Chondrocyte (in vitro differentiated cells): ENCODE results near the gene PTPRN2. TPM values are rescaled to one million over a fixed set of nuclear protein-coding genes. Genes with fewer than 3 reads are reported as not detected.

Experiments
- DNase-seq: peaks from one replicate; pipeline ENCODE4 v3.0.0; 2021; ENCODE audit warnings: mixed read lengths, low spot score
- H3K27ac Mint-ChIP-seq: one replicate; pipeline ENCODE4 v1.8.0; 2021; ENCODE audit warnings: mild to moderate bottlenecking, moderate library complexity, mixed read lengths; ENCODE audit not compliant: unreplicated experiment
- H3K27me3 Mint-ChIP-seq: 2 replicates; pipeline ENCODE4 v1.8.0; 2021; ENCODE audit warnings: low read depth, mixed read lengths
- H3K36me3 Mint-ChIP-seq: 2 replicates; pipeline ENCODE4 v1.8.0; 2021; ENCODE audit warnings: low read depth, mixed read lengths
- H3K4me1 Mint-ChIP-seq: 2 replicates; pipeline ENCODE4 v1.8.0; 2021; ENCODE audit warnings: low read depth, mild to moderate bottlenecking, mixed read lengths
- H3K4me3 Mint-ChIP-seq: one replicate; pipeline ENCODE4 v1.8.0; 2021; ENCODE audit warnings: mild to moderate bottlenecking, moderate library complexity, mixed read lengths; ENCODE audit not compliant: unreplicated experiment
- H3K9me3 Mint-ChIP-seq: 2 replicates; pipeline ENCODE4 v1.8.0; 2021; ENCODE audit warnings: low read depth, mixed read lengths
- total RNA-seq: library from RNA; stranded (reverse); gene quantifications from 3 replicates; pipeline ENCODE4 v1.2.1, GENCODE V29; 2021
- TF ChIP-seq, protein P1 (sequence below): fragments of 200-600 bp; sonication (generic); IDR thresholded peaks from 2 replicates; pipeline ENCODE4 v1.5.0; 2021; ENCODE audit warnings: antibody characterized with exemption, mild to moderate bottlenecking, moderate library complexity

PTPRN2 gene
- total RNA-seq, 1 donor from 2014 or later: 0.30 TPM

- Mint-ChIP-seq H3K9me3 (no peaks in the 10 kb centered on the region), H3K27me3 (peaks cover 53% of the 10 kb centered on the region), H3K4me3 (no peak overlapping the region), H3K36me3 (no peaks in the 10 kb centered on the region), H3K4me1 (peaks cover 13% of the 10 kb centered on the region), H3K27ac (no peak overlapping the region)
- no peak for DNase-seq
- TF ChIP-seq, protein P1, sequence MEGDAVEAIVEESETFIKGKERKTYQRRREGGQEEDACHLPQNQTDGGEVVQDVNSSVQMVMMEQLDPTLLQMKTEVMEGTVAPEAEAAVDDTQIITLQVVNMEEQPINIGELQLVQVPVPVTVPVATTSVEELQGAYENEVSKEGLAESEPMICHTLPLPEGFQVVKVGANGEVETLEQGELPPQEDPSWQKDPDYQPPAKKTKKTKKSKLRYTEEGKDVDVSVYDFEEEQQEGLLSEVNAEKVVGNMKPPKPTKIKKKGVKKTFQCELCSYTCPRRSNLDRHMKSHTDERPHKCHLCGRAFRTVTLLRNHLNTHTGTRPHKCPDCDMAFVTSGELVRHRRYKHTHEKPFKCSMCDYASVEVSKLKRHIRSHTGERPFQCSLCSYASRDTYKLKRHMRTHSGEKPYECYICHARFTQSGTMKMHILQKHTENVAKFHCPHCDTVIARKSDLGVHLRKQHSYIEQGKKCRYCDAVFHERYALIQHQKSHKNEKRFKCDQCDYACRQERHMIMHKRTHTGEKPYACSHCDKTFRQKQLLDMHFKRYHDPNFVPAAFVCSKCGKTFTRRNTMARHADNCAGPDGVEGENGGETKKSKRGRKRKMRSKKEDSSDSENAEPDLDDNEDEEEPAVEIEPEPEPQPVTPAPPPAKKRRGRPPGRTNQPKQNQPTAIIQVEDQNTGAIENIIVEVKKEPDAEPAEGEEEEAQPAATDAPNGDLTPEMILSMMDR: no peak
Observed at GRCh38 chr7:157687845-157688532, 899.6 kb downstream of the PTPRN2 start.

DNA sequence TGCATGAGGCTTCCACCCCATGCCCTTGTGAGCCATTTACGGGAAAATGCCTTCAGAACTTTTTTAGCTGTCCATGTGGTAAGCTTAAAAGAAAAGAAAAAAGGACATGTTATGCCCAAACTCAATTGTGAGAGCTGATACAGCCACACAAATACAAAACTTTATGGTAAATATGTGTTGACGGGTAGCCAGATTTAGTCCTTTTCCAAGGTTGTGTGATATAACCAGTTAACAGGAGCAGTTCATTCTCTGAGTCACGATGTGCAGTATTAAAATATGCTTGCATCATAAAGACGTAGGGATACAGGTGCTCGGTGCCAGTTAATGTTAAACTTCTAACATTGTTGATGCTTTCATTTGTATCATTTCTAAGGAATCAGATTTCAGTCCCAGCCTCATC is 900.5 kb downstream of the PTPRN2 start:
- TF ChIP-seq, protein P1: no peak
- DNase-seq: no peak
- H3K4me1 Mint-ChIP-seq: peaks cover 13% of the 10 kb centered on the region
- H3K36me3 Mint-ChIP-seq: no peaks in the 10 kb centered on the region
- no peak overlapping the region for H3K4me3 Mint-ChIP-seq
- H3K27me3 Mint-ChIP-seq: peaks cover 57% of the 10 kb centered on the region
- no peak overlapping the region for H3K27ac Mint-ChIP-seq
- no peaks in the 10 kb centered on the region for H3K9me3 Mint-ChIP-seq

- Mint-ChIP-seq H3K27ac (no peak overlapping the region), H3K27me3 (peaks cover 63% of the 10 kb centered on the region), H3K4me1 (peaks cover 12% of the 10 kb centered on the region), H3K36me3 (no peaks in the 10 kb centered on the region), H3K9me3 (no peaks in the 10 kb centered on the region), H3K4me3 (no peak overlapping the region)
- no peak for DNase-seq
- TF ChIP-seq, protein P1: no peak
Observed at GRCh38 chr7:157686285-157686894, 901.2 kb downstream of the PTPRN2 start.

- peaks cover 67% of the 10 kb centered on the region for H3K27me3 Mint-ChIP-seq
- TF ChIP-seq, protein P1: no peak
- DNase-seq: peak; percentile 93
- H3K4me3 Mint-ChIP-seq: no peak overlapping the region
- H3K4me1 Mint-ChIP-seq: peaks cover 7% of the 10 kb centered on the region
- no peaks in the 10 kb centered on the region for H3K36me3 Mint-ChIP-seq
- H3K27ac Mint-ChIP-seq: no peak overlapping the region
- H3K9me3 Mint-ChIP-seq: no peaks in the 10 kb centered on the region
Observed at GRCh38 chr7:157685430-157686284, 902.0 kb downstream of the PTPRN2 start.

GRCh38 chr7:157684909-157685429 is 902.7 kb downstream of the PTPRN2 start:
- H3K27ac Mint-ChIP-seq: no peak overlapping the region
- TF ChIP-seq, protein P1: no peak
- H3K9me3 Mint-ChIP-seq: no peaks in the 10 kb centered on the region
- DNase-seq: peak; percentile 79
- peaks cover 5% of the 10 kb centered on the region for H3K4me1 Mint-ChIP-seq
- H3K36me3 Mint-ChIP-seq: no peaks in the 10 kb centered on the region
- H3K4me3 Mint-ChIP-seq: no peak overlapping the region
- H3K27me3 Mint-ChIP-seq: peaks cover 70% of the 10 kb centered on the region
